HL-60 (cell line): ENCODE measurements around the gene KCNMA1.

ENCODE experiments used
- DNase-seq, 2 experiments: peaks; one replicate each; pipeline ENCODE4 v3.0.0-alpha.2; 2010 to 2020; ENCODE audit warnings: low read depth in 1 of 2, low spot score in 1 of 2
- H3K27ac ChIP-seq: fragments of 250-450 bp; sonication (Bioruptor Pico); replicated peaks from 2 replicates; pipeline ENCODE4 v1.5.1; 2020; ENCODE audit warnings: mild to moderate bottlenecking, moderate library complexity
- H3K27me3 ChIP-seq: fragments of 250-450 bp; sonication (Bioruptor Pico); 2 replicates; pipeline ENCODE4 v1.5.1; 2021; ENCODE audit warnings: mild to moderate bottlenecking, moderate library complexity; ENCODE audit not compliant: insufficient read depth, poor library complexity, severe bottlenecking
- H3K4me3 ChIP-seq: replicated peaks from 2 replicates; pipeline ENCODE4 v1.5.1; 2011; ENCODE audit warnings: mild to moderate bottlenecking, control low read depth, low read length; ENCODE audit not compliant: insufficient read depth
- GABPA ChIP-seq: IDR thresholded peaks from 2 replicates; pipeline ENCODE4 v1.6.1; 2012; ENCODE audit warnings: low read depth
- POLR2AphosphoS5 ChIP-seq: IDR thresholded peaks from 2 replicates; pipeline ENCODE4 v1.6.1; 2012; ENCODE audit warnings: low read depth
- SPI1 ChIP-seq: IDR thresholded peaks from 2 replicates; pipeline ENCODE4 v1.6.1; 2012; ENCODE audit warnings: low read depth, mild to moderate bottlenecking, borderline replicate concordance
- TF ChIP-seq, protein P1 (sequence below): IDR thresholded peaks from 2 replicates; pipeline ENCODE4 v1.6.1; 2012; ENCODE audit warnings: low read depth; ENCODE audit not compliant: insufficient replicate concordance
- TF ChIP-seq, protein P2 (sequence below): IDR thresholded peaks from one replicate; pipeline ENCODE4 v1.5.1; 2011; ENCODE audit warnings: low read length, control low read depth, inconsistent platforms; ENCODE audit not compliant: insufficient read depth

Gene KCNMA1

DNA sequence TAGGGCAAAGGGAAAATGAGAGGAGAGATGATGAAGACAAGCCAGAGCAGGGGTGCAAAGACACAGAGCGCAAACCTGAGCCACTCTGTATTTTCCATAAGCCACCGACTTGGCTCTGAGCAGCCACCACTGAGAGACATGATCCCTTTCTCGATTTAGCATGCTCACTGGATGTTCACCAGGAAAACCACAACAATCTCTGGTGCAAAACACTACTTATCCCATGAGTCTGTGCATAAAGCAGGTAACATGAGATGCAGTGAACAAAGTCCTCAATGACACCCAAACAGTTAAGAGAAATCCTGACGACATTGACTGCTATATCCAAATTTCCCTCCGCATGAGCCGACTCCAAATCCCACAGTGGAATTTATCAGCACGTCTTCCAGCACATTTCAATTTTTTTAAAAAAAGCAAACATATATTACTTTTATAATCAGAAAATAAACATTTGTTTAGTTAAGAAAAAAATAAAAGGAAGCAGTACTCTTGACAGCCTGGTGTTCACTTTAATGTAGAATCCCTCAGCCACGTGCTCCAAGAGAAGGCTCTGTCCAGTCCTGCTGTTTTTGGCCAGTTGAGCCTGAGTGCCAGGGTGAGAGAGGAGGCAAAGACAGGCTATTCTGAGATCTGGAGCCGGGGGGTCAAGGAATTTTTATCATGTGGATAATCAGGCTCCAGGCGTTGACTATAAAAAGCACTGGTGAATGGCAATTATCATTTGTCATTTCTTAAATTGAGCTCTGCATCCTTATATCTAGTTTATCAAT is 238.4 kb downstream of the KCNMA1 start:
- H3K27ac ChIP-seq: no peak overlapping the region
- H3K27me3 ChIP-seq: no peaks in the 10 kb centered on the region
- TF ChIP-seq, protein P1, sequence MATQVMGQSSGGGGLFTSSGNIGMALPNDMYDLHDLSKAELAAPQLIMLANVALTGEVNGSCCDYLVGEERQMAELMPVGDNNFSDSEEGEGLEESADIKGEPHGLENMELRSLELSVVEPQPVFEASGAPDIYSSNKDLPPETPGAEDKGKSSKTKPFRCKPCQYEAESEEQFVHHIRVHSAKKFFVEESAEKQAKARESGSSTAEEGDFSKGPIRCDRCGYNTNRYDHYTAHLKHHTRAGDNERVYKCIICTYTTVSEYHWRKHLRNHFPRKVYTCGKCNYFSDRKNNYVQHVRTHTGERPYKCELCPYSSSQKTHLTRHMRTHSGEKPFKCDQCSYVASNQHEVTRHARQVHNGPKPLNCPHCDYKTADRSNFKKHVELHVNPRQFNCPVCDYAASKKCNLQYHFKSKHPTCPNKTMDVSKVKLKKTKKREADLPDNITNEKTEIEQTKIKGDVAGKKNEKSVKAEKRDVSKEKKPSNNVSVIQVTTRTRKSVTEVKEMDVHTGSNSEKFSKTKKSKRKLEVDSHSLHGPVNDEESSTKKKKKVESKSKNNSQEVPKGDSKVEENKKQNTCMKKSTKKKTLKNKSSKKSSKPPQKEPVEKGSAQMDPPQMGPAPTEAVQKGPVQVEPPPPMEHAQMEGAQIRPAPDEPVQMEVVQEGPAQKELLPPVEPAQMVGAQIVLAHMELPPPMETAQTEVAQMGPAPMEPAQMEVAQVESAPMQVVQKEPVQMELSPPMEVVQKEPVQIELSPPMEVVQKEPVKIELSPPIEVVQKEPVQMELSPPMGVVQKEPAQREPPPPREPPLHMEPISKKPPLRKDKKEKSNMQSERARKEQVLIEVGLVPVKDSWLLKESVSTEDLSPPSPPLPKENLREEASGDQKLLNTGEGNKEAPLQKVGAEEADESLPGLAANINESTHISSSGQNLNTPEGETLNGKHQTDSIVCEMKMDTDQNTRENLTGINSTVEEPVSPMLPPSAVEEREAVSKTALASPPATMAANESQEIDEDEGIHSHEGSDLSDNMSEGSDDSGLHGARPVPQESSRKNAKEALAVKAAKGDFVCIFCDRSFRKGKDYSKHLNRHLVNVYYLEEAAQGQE: no peak
- TF ChIP-seq, protein P2, sequence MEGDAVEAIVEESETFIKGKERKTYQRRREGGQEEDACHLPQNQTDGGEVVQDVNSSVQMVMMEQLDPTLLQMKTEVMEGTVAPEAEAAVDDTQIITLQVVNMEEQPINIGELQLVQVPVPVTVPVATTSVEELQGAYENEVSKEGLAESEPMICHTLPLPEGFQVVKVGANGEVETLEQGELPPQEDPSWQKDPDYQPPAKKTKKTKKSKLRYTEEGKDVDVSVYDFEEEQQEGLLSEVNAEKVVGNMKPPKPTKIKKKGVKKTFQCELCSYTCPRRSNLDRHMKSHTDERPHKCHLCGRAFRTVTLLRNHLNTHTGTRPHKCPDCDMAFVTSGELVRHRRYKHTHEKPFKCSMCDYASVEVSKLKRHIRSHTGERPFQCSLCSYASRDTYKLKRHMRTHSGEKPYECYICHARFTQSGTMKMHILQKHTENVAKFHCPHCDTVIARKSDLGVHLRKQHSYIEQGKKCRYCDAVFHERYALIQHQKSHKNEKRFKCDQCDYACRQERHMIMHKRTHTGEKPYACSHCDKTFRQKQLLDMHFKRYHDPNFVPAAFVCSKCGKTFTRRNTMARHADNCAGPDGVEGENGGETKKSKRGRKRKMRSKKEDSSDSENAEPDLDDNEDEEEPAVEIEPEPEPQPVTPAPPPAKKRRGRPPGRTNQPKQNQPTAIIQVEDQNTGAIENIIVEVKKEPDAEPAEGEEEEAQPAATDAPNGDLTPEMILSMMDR: no peak
- no peak for TF ChIP-seq POLR2AphosphoS5
- TF ChIP-seq SPI1: no peak
- TF ChIP-seq GABPA: no peak
- H3K4me3 ChIP-seq: no peak overlapping the region
- no peak for DNase-seq

DNA sequence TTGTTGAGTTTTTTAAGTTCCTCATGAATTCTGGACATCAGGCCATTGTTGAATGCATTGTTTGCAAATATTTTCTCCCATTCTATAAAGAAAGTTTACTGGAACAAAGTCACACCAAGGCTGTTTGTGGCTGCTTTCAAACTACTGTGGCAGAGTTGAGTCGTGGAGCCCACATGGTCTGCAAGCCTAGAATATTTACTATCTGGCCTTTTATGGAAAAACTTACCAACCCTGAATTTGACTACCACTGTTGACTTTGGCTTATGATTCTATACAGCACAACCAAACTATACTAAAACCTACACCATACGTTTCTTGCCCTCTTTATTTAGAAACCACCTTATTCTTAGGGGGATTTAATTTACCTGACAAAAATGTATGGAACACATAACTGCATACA is 239.1 kb downstream of the KCNMA1 start:
- Histone ChIP-seq H3K27ac (no peak overlapping the region), H3K4me3 (no peak overlapping the region), H3K27me3 (no peaks in the 10 kb centered on the region)
- DNase-seq: no peak
- TF ChIP-seq, protein P1: no peak
- TF ChIP-seq GABPA: no peak
- no peak for TF ChIP-seq SPI1
- TF ChIP-seq, protein P2: no peak
- no peak for TF ChIP-seq POLR2AphosphoS5

DNA sequence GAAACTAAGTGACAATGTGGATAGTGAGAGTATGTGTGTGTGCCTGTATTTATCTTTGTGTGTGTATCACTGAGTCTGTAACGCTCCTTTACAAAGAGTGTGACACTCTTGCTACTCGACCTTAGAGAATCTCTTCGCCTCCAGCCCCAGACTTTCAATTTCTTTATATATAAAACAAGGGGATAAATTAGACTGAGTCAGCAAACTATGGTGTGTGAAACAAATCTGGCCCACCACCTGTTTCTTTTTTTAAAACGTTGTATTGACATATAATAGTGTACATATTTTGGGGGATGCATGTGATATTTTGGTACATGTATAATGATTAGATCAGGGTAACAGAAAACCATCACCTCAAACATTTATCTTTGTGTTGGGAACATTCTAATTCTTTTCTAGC is 240.5 kb downstream of the KCNMA1 start:
- Histone ChIP-seq H3K27me3 (no peaks in the 10 kb centered on the region), H3K27ac (no peak overlapping the region), H3K4me3 (no peak overlapping the region)
- no peak for DNase-seq
- TF ChIP-seq SPI1: no peak

DNA sequence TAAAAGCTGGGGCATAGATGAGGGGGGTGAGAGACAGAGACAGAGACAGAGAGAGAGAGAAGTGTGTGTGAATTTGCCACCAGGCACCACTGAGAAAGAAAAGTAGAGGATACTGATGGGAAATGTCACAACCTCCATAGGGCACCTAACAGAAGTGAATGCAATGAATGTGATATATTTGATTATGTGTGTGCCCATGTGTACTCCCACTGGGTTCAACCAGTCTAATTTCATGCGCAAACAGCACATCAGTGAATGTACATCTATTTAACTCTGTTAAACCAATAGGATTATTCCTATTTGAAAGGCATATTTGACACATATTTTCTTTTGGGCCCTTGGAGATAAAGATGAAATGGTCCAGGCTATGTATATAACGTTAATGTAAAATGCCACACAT is 241.3 kb downstream of the KCNMA1 start:
- H3K27ac ChIP-seq: no peak overlapping the region
- no peaks in the 10 kb centered on the region for H3K27me3 ChIP-seq
- TF ChIP-seq SPI1: no peak
- TF ChIP-seq GABPA: no peak
- TF ChIP-seq, protein P2: no peak
- TF ChIP-seq POLR2AphosphoS5: no peak
- TF ChIP-seq, protein P1: no peak
- DNase-seq: no peak
- H3K4me3 ChIP-seq: no peak overlapping the region
